Measurements from ENCODE around the gene RPUSD1.

Gene RPUSD1

DNA sequence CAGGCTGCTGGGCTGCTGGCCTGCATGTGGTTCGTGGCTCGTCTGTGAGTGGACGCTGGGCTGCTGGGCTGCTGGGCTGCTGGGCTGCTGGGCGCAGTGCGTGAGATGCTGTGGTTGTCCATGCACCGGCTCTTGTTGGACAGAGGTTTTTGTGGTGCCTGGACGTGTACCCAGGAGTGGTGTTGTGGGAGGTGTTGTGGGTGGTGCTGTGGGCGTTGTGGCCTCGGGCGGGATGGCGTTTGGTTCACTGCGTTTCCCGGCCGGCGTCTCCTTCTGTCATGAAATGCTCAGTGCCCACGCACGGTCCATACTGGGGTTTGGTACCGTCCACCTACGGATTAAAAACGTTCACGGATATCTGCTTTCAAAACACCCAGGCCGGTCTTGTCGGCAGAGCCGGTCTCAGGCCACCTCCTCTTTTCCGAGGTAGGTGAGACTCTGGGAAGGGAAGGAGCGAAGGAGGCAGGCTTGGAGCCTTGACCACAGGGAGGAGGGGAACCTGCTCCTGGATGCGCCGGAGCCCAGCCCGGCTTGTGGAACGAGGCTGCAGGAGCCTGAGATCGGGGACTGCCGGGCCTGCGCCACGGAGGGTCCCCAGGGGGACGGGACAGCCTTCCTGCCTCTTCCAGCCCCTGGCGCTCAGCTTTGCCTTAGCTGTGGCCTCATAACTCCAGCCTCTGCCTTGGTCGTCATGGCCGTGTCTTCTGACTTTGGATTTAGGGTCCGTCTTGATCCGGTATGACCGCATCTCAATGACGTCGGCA is 42.1 kb upstream of the RPUSD1 start:
- Histone ChIP-seq H4K91ac (ENCODE audit: low read length) (no peak overlapping the region), H3K18ac (ENCODE audit: low read depth in 1 of 2, low read length in 2 of 2) (no peak overlapping the region), H3K4me1 (ENCODE audit: control insufficient read depth, insufficient read depth, low read depth, low read length) (no peaks in the 10 kb centered on the region), H2AFZ (ENCODE audit: low read depth, low read length) (no peak overlapping the region), H4K8ac (ENCODE audit: low read length) (no peak overlapping the region), H2BK5ac (ENCODE audit: low read depth, low read length, poor library complexity, severe bottlenecking) (no peak overlapping the region), H2BK15ac (ENCODE audit: low read depth, poor library complexity, severe bottlenecking) (no peak overlapping the region), H3K27me3 (ENCODE audit: control insufficient read depth in 1 of 2, insufficient read depth in 1 of 2, low read length in 2 of 2) (peaks cover 0 to 55% of the 10 kb centered on the region in 2 experiments), H3K79me1 (replicated peaks; ENCODE audit: low read length, poor library complexity, severe bottlenecking) (no peaks in the 10 kb centered on the region), H2BK12ac (ENCODE audit: low read length in 2 of 2) (no peak overlapping the region), H3K4me2 (ENCODE audit: low read length, poor library complexity, severe bottlenecking) (no peak overlapping the region), H2AK5ac (ENCODE audit: low read length, severe bottlenecking) (no peak overlapping the region), H3K27ac (ENCODE audit: low read length, poor library complexity, severe bottlenecking) (no peak overlapping the region), H2BK120ac (ENCODE audit: low read depth, low read length) (no peak overlapping the region), H3K9me3 (ENCODE audit: control insufficient read depth, low read length) (peaks cover 10% of the 10 kb centered on the region), H3K36me3 (ENCODE audit: control insufficient read depth in 1 of 2, insufficient read depth in 2 of 2, low read depth in 1 of 2, low read length in 2 of 2) (no peaks in the 10 kb centered on the region), H3K4me3 (ENCODE audit: insufficient read depth in 1 of 2, low read depth in 1 of 2, low read length in 2 of 2) (no peak overlapping the region), H3K23ac (ENCODE audit: low read length in 2 of 2) (no peak overlapping the region), H3K4ac (ENCODE audit: low read depth in 1 of 2, low read length in 2 of 2) (no peak overlapping the region), H3K14ac (ENCODE audit: low read length in 2 of 2) (no peak overlapping the region), H3K9ac (ENCODE audit: low read length) (no peak overlapping the region)
- 93% methylated on average over 43 of the region's 43 CpGs for WGBS
- no peak for DNase-seq

GRCh38 chr16:828891-829290 is 40.7 kb upstream of the RPUSD1 start:
- Histone ChIP-seq H2BK15ac (ENCODE audit: low read depth, poor library complexity, severe bottlenecking) (no peak overlapping the region), H3K18ac (ENCODE audit: low read depth in 1 of 2, low read length in 2 of 2) (no peak overlapping the region), H2BK120ac (ENCODE audit: low read depth, low read length) (no peak overlapping the region), H3K27ac (ENCODE audit: low read length, poor library complexity, severe bottlenecking) (no peak overlapping the region), H4K91ac (ENCODE audit: low read length) (no peak overlapping the region), H3K27me3 (ENCODE audit: control insufficient read depth in 1 of 2, insufficient read depth in 1 of 2, low read length in 2 of 2) (peaks cover 0 to 64% of the 10 kb centered on the region in 2 experiments), H3K4ac (ENCODE audit: low read depth in 1 of 2, low read length in 2 of 2) (no peak overlapping the region), H2BK12ac (ENCODE audit: low read length in 2 of 2) (no peak overlapping the region), H3K9me3 (ENCODE audit: control insufficient read depth, low read length) (no peaks in the 10 kb centered on the region), H3K14ac (ENCODE audit: low read length in 2 of 2) (no peak overlapping the region), H3K79me1 (replicated peaks; ENCODE audit: low read length, poor library complexity, severe bottlenecking) (no peaks in the 10 kb centered on the region), H3K4me2 (ENCODE audit: low read length, poor library complexity, severe bottlenecking) (no peak overlapping the region), H3K36me3 (ENCODE audit: control insufficient read depth in 1 of 2, insufficient read depth in 2 of 2, low read depth in 1 of 2, low read length in 2 of 2) (peaks cover 0 to 4% of the 10 kb centered on the region in 2 experiments), H3K23ac (ENCODE audit: low read length in 2 of 2) (no peak overlapping the region), H2AK5ac (ENCODE audit: low read length, severe bottlenecking) (no peak overlapping the region), H4K8ac (ENCODE audit: low read length) (no peak overlapping the region), H2AFZ (ENCODE audit: low read depth, low read length) (no peak overlapping the region), H2BK5ac (ENCODE audit: low read depth, low read length, poor library complexity, severe bottlenecking) (no peak overlapping the region), H3K9ac (ENCODE audit: low read length) (no peak overlapping the region), H3K4me3 (ENCODE audit: insufficient read depth in 1 of 2, low read depth in 1 of 2, low read length in 2 of 2) (no peak overlapping the region), H3K4me1 (ENCODE audit: control insufficient read depth, insufficient read depth, low read depth, low read length) (peaks cover 2% of the 10 kb centered on the region)
- DNase-seq = no peak
- 81% methylated on average over 15 of the region's 17 CpGs for WGBS

DNA sequence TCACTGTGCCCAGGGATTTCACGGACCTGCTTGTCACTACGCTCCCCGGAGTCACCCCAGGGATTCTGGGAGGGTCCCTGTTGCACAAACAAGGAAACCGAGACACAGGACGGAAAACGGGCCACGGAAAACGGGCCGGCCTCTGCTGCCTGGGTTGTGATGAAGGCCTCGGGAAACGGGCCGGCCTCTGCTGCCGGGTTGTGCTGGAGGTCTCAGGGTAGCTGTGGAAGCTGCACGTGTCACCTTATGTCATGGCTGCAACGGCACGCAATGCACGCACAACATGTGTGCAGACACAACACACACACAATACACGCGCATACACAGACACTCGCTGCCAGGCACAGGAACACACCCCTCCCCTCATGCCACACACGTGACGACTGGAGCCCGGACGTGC is 39.3 kb upstream of the RPUSD1 start:
- Histone ChIP-seq H3K14ac (ENCODE audit: low read length in 2 of 2) (no peak overlapping the region), H3K27me3 (ENCODE audit: control insufficient read depth in 1 of 2, insufficient read depth in 1 of 2, low read length in 2 of 2) (peaks cover 0 to 62% of the 10 kb centered on the region in 2 experiments), H4K91ac (ENCODE audit: low read length) (no peak overlapping the region), H2AFZ (ENCODE audit: low read depth, low read length) (no peak overlapping the region), H3K4me2 (ENCODE audit: low read length, poor library complexity, severe bottlenecking) (no peak overlapping the region), H3K36me3 (ENCODE audit: control insufficient read depth in 1 of 2, insufficient read depth in 2 of 2, low read depth in 1 of 2, low read length in 2 of 2) (peaks cover 0 to 4% of the 10 kb centered on the region in 2 experiments), H3K27ac (ENCODE audit: low read length, poor library complexity, severe bottlenecking) (no peak overlapping the region), H2BK12ac (ENCODE audit: low read length in 2 of 2) (no peak overlapping the region), H2AK5ac (ENCODE audit: low read length, severe bottlenecking) (no peak overlapping the region), H3K79me1 (replicated peaks; ENCODE audit: low read length, poor library complexity, severe bottlenecking) (no peaks in the 10 kb centered on the region), H3K4ac (ENCODE audit: low read depth in 1 of 2, low read length in 2 of 2) (no peak overlapping the region), H2BK15ac (ENCODE audit: low read depth, poor library complexity, severe bottlenecking) (no peak overlapping the region), H3K4me3 (ENCODE audit: insufficient read depth in 1 of 2, low read depth in 1 of 2, low read length in 2 of 2) (no peak overlapping the region), H3K4me1 (ENCODE audit: control insufficient read depth, insufficient read depth, low read depth, low read length) (peaks cover 2% of the 10 kb centered on the region), H2BK120ac (ENCODE audit: low read depth, low read length) (no peak overlapping the region), H3K23ac (ENCODE audit: low read length in 2 of 2) (no peak overlapping the region), H3K9ac (ENCODE audit: low read length) (no peak overlapping the region), H3K9me3 (ENCODE audit: control insufficient read depth, low read length) (no peaks in the 10 kb centered on the region), H4K8ac (ENCODE audit: low read length) (no peak overlapping the region), H3K18ac (ENCODE audit: low read depth in 1 of 2, low read length in 2 of 2) (no peak overlapping the region), H2BK5ac (ENCODE audit: low read depth, low read length, poor library complexity, severe bottlenecking) (no peak overlapping the region)
- DNase-seq = no peak
- WGBS = 89% methylated on average over 24 of the region's 24 CpGs

GRCh38 chr16:825341-826061 is 37.3 kb upstream of the RPUSD1 start:
- Histone ChIP-seq H2BK15ac (ENCODE audit: low read depth, poor library complexity, severe bottlenecking) (no peak overlapping the region), H3K9me3 (ENCODE audit: control insufficient read depth, low read length) (no peaks in the 10 kb centered on the region), H2BK12ac (ENCODE audit: low read length in 2 of 2) (no peak overlapping the region), H3K4me1 (ENCODE audit: control insufficient read depth, insufficient read depth, low read depth, low read length) (peaks cover 10% of the 10 kb centered on the region), H3K18ac (ENCODE audit: low read depth in 1 of 2, low read length in 2 of 2) (no peak overlapping the region), H3K9ac (ENCODE audit: low read length) (peak overlapping the region; percentile 36), H3K27me3 (ENCODE audit: control insufficient read depth in 1 of 2, insufficient read depth in 1 of 2, low read length in 2 of 2) (peaks cover 0 to 62% of the 10 kb centered on the region in 2 experiments), H2AK5ac (ENCODE audit: low read length, severe bottlenecking) (no peak overlapping the region), H3K14ac (ENCODE audit: low read length in 2 of 2) (no peak overlapping the region), H3K36me3 (ENCODE audit: control insufficient read depth in 1 of 2, insufficient read depth in 2 of 2, low read depth in 1 of 2, low read length in 2 of 2) (peaks cover 0 to 4% of the 10 kb centered on the region in 2 experiments), H4K8ac (ENCODE audit: low read length) (no peak overlapping the region), H3K79me1 (replicated peaks; ENCODE audit: low read length, poor library complexity, severe bottlenecking) (no peaks in the 10 kb centered on the region), H2BK5ac (ENCODE audit: low read depth, low read length, poor library complexity, severe bottlenecking) (no peak overlapping the region), H3K4me3 (ENCODE audit: insufficient read depth in 1 of 2, low read depth in 1 of 2, low read length in 2 of 2) (peak overlapping the region in 1 of 2 experiments; percentile 53), H3K27ac (ENCODE audit: low read length, poor library complexity, severe bottlenecking) (no peak overlapping the region), H2BK120ac (ENCODE audit: low read depth, low read length) (no peak overlapping the region), H4K91ac (ENCODE audit: low read length) (no peak overlapping the region), H3K4ac (ENCODE audit: low read depth in 1 of 2, low read length in 2 of 2) (no peak overlapping the region), H3K23ac (ENCODE audit: low read length in 2 of 2) (no peak overlapping the region), H3K4me2 (ENCODE audit: low read length, poor library complexity, severe bottlenecking) (no peak overlapping the region), H2AFZ (ENCODE audit: low read depth, low read length) (no peak overlapping the region)
- no peak for DNase-seq
- 90% methylated on average over 35 of the region's 36 CpGs for WGBS
